Testis (tissue), 3 donors: ENCODE results near the gene OR51B4. TPM values are rescaled to one million over a fixed set of nuclear protein-coding genes. Genes with fewer than 3 reads are reported as not detected.

Source experiments
- DNase-seq: peaks from one replicate; pipeline ENCODE4 v3.0.0-alpha.2; 2019
- H3K27ac ChIP-seq, 2 donors: fragments of 200-600 bp; sonication (generic); one replicate each; pipeline ENCODE4 v1.5.1; 2019
- H3K27me3 ChIP-seq: fragments of 200-600 bp; sonication (generic); one replicate; pipeline ENCODE4 v1.5.1; 2019
- H3K36me3 ChIP-seq: fragments of 200-600 bp; sonication (generic); one replicate; pipeline ENCODE4 v1.5.1; 2017; ENCODE audit warnings: low read depth; ENCODE audit errors: missing control alignments
- H3K4me1 ChIP-seq: fragments of 200-600 bp; sonication (generic); one replicate; pipeline ENCODE4 v1.5.1; 2019
- H3K4me3 ChIP-seq, 2 donors: fragments of 200-600 bp; sonication (generic); one replicate each; pipeline ENCODE4 v1.5.1; 2017 to 2019
- H3K9me3 ChIP-seq: fragments of 200-600 bp; sonication (generic); one replicate; pipeline ENCODE4 v1.5.1; 2017
- POLR2A ChIP-seq: fragments of 450-650 bp; IDR thresholded peaks from one replicate; pipeline ENCODE4 v1.6.1; 2017; ENCODE audit warnings: antibody characterized with exemption, mild to moderate bottlenecking, moderate library complexity
- WGBS, 2 donors: methylation state at CpG; one replicate each; pipeline ENCODE4 v1.1.5; 2018; 5-methylcytosine and 5-hydroxymethylcytosine counted together
- intact Hi-C: fragments of 100-400 bp; cut with DNase I; formaldehyde crosslinking; loops from one replicate; pipeline ENCODE4 v1.15.1; 2023; ENCODE audit warnings: low total_unique reads
- polyA plus RNA-seq: library from polyadenylated mRNA; stranded (reverse); fragments of 350-450 nt; fragmentation: Illumina TruSeq; extraction: RNeasy Lipid Tissue Mini Kit (QIAGEN cat#74804); gene quantifications from one replicate; pipeline ENCODE4 v1.2.3, GENCODE V29; 2014; ENCODE audit warnings: low read depth, low replicate concordance; ENCODE audit not compliant: insufficient read depth
- total RNA-seq, 2 donors: library from RNA; depleted of rRNA; stranded (reverse); fragments of >200 nt; gene quantifications; one replicate each; pipeline ENCODE4 v1.2.3, GENCODE V29; 2016
- TF ChIP-seq, protein P1 (sequence below), 3 experiments: fragments of 450-650 bp in 2 of 3; fragments of 200-600 bp in 1 of 3; sonication (generic) in 1 of 3; IDR thresholded peaks; one replicate each; pipeline ENCODE4 v1.5.1; 2016 to 2019; ENCODE audit warnings: antibody characterized with exemption in 3 of 3, mild to moderate bottlenecking in 2 of 3, moderate library complexity in 1 of 3

Gene OR51B4
- total and polyA plus RNA-seq, 3 donors from 2014 or later: 0.74 TPM; not detected in 2

DNA sequence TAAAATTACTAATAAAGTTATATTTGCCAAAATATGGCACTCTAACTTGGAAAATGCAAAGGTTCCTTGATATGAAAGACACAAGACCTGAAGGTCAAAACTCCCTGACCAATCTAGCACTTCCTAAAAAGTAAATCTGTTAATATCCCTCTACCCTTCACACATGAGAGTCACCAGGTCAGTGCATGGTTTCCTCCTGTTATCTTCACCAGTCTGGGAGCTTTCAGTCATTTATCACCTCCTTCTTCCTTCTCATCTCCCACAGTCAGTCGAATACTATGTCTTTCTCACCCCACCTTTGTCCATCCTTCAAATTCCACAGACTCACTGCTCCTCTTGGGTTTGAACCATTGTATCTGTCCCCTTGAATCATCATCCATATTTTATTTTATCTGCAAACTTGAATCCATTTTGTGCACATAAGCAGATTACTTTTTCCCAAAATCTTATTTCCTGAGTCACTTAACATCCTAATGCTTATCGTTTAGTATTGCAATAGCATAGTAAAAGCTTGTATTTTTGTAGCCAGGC is 34.6 kb downstream of the OR51B4 start:
- no peaks in the 10 kb centered on the region for H3K9me3 ChIP-seq
- WGBS, 2 donors: 87 to 93% methylated on average over 2 of the region's 2 CpGs
- H3K4me1 ChIP-seq: no peaks in the 10 kb centered on the region
- H3K4me3 ChIP-seq: no peak overlapping the region
- intact Hi-C loops: no loop called here
- no peak for DNase-seq
- TF ChIP-seq POLR2A: no peak
- TF ChIP-seq, protein P1, sequence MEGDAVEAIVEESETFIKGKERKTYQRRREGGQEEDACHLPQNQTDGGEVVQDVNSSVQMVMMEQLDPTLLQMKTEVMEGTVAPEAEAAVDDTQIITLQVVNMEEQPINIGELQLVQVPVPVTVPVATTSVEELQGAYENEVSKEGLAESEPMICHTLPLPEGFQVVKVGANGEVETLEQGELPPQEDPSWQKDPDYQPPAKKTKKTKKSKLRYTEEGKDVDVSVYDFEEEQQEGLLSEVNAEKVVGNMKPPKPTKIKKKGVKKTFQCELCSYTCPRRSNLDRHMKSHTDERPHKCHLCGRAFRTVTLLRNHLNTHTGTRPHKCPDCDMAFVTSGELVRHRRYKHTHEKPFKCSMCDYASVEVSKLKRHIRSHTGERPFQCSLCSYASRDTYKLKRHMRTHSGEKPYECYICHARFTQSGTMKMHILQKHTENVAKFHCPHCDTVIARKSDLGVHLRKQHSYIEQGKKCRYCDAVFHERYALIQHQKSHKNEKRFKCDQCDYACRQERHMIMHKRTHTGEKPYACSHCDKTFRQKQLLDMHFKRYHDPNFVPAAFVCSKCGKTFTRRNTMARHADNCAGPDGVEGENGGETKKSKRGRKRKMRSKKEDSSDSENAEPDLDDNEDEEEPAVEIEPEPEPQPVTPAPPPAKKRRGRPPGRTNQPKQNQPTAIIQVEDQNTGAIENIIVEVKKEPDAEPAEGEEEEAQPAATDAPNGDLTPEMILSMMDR (IDR thresholded peaks at IDR 0.05): no peak
- H3K36me3 ChIP-seq: no peaks in the 10 kb centered on the region
- no peak overlapping the region for H3K27ac ChIP-seq
- no peaks in the 10 kb centered on the region for H3K27me3 ChIP-seq

DNA sequence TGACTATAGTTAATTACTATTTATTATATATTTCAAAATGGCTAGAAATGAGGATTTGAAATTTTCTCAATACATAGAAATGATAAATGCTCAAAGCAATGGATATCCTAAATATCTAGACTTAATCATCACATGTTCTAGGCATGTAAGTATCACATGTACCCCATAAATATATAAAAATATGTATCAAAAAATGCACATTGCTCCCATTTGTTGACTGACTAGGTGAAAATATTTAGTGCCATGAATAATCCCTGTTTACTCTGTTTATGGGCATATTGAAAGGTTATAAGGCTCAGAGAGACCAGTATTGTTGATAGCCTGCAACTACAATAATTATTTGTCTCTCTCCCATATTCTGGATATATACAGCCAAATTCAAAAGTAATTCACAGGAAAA is 35.1 kb downstream of the OR51B4 start:
- H3K9me3 ChIP-seq: no peaks in the 10 kb centered on the region
- intact Hi-C loops: no loop called here
- no peak overlapping the region for H3K27ac ChIP-seq
- no peaks in the 10 kb centered on the region for H3K27me3 ChIP-seq
- no peak overlapping the region for H3K4me3 ChIP-seq
- TF ChIP-seq, protein P1 (IDR thresholded peaks at IDR 0.05): no peak
- TF ChIP-seq POLR2A: no peak
- H3K4me1 ChIP-seq: no peaks in the 10 kb centered on the region
- H3K36me3 ChIP-seq: no peaks in the 10 kb centered on the region
- DNase-seq: no peak

DNA sequence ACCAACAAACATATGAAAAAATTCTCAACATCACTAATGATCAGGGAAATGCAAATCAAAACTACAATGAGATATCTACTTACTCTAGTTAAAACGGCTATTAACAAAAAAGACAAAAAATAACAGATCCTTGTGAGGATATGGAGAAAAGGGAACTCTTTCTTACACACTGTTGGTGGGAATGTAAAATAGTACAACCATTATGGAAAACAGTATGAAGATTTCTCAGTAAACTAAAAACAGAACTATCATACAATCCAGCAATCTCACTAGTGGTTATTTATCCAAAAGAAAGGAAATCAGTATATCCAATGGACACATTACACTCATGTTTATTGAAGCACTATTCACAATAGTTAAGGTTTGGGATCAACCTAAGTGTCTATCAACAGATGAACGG is 35.9 kb downstream of the OR51B4 start:
- Histone ChIP-seq H3K9me3 (no peaks in the 10 kb centered on the region), H3K27ac (no peak overlapping the region), H3K4me1 (no peaks in the 10 kb centered on the region), H3K36me3 (no peaks in the 10 kb centered on the region), H3K27me3 (no peaks in the 10 kb centered on the region), H3K4me3 (no peak overlapping the region)
- intact Hi-C loops: no loop called here
- no peak for DNase-seq
- no peak for TF ChIP-seq POLR2A
- TF ChIP-seq, protein P1 (IDR thresholded peaks at IDR 0.05): no peak
- 71% methylated on average over 2 of the region's 2 CpGs for WGBS, 2 donors

DNA sequence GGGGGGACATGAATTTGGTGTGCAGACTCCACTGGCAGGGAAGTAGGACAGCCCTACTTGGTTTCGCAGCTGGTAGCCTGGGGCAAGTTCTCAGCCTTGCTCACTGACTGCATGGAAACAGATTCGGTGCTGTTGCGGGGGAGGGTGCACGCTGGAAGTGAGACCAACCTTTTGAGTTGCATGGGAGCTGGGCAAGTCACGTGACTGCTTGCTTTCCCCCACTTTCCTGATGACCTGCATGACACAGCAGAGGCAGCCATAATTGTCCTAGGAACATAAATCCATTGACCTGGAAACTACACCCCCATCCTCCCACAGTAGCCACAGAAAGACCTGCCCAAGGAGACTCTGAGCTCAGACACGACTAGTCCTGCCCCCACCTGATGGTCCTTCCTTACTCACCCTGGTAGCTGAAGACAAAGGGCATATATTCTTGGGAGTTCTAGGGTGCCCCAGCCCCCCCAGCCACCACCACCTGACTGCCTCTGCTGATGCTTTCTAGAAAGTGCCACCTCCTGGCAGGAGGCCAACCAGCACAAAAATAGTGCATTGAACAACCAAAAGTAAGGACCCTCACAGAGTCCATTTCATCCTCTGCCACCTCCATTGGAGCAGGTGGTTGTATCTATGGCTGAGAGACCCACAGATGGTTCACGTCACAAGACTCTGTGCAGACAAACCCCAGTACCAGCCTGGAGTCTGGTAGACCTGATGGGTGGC is 43.0 kb downstream of the OR51B4 start:
- intact Hi-C loops: no loop called here
- 71 to 85% methylated on average over 7 of the region's 7 CpGs for WGBS, 2 donors
- DNase-seq: no peak

More for the DNA sequence above, 43.0 kb downstream of the OR51B4 start:
- Histone ChIP-seq H3K36me3 (no peaks in the 10 kb centered on the region), H3K27me3 (no peaks in the 10 kb centered on the region), H3K4me3 (no peak overlapping the region), H3K9me3 (no peaks in the 10 kb centered on the region), H3K4me1 (no peaks in the 10 kb centered on the region), H3K27ac (no peak overlapping the region)
- TF ChIP-seq, protein P1 (IDR thresholded peaks at IDR 0.05): no peak
- no peak for TF ChIP-seq POLR2A
